A673 (cell line): ENCODE measurements around the gene B4GALNT3. TPM values are rescaled to one million over a fixed set of nuclear protein-coding genes. Genes with fewer than 3 reads are reported as not detected.
"Not testable (repeated sequence)": the region's sequence is repeated elsewhere in the genome, so short reads cannot be mapped to it uniquely, and the experiment has no call there.

ENCODE experiments used
- BruUV-seq: library from RNA; stranded (reverse); fragments of 400-500 nt; replicated peaks from 2 replicates; lab custom pipeline; 2021; lab: Mats Ljungman, UMichigan
- CTCF ChIA-PET: fragments of 300-600 bp; sonication (Branson Sonifier 250); formaldehyde crosslinking; loops from one replicate; lab custom pipeline; 2022; ENCODE audit warnings: antibody characterized with exemption; lab: Charles Lee
- POLR2A ChIA-PET: fragments of 300-600 bp; sonication (Branson Sonifier 250); formaldehyde crosslinking; loops from one replicate; lab custom pipeline; 2022; ENCODE audit warnings: antibody characterized with exemption; ENCODE audit not compliant: low non-redundant PET; lab: Charles Lee
- DNase-seq: peaks from one replicate; pipeline ENCODE4 v3.0.0-alpha.2; 2015; ENCODE audit warnings: low spot score
- H3K27ac ChIP-seq: fragments of 200-600 bp; sonication (generic); 2 replicates; pipeline ENCODE4 v1.5.1; 2016; ENCODE audit warnings: mixed run types, low read depth, mild to moderate bottlenecking, mixed read lengths, antibody characterized with exemption, low read length; ENCODE audit not compliant: poor library complexity, severe bottlenecking
- H3K27me3 ChIP-seq: fragments of 200-600 bp; sonication (generic); replicated peaks from 2 replicates; pipeline ENCODE4 v1.6.1; 2017; ENCODE audit warnings: mixed run types, low read depth, mild to moderate bottlenecking, mixed read lengths, antibody characterized with exemption, low read length; ENCODE audit not compliant: insufficient read depth, poor library complexity
- H3K36me3 ChIP-seq: fragments of 200-600 bp; sonication (generic); 2 replicates; pipeline ENCODE4 v1.6.1; 2016; ENCODE audit warnings: mixed run types, mild to moderate bottlenecking, mixed read lengths, antibody characterized with exemption, low read length; ENCODE audit not compliant: insufficient read depth, poor library complexity, severe bottlenecking
- H3K4me1 ChIP-seq: fragments of 200-600 bp; sonication (generic); 2 replicates; pipeline ENCODE4 v1.6.1; 2017; ENCODE audit warnings: mixed run types, mild to moderate bottlenecking, mixed read lengths, antibody characterized with exemption, low read length; ENCODE audit not compliant: insufficient read depth, poor library complexity, severe bottlenecking
- H3K4me3 ChIP-seq: fragments of 200-600 bp; sonication (generic); 2 replicates; pipeline ENCODE4 v1.5.1; 2016; ENCODE audit warnings: low read depth, mixed run types, mild to moderate bottlenecking, mixed read lengths, low read length; ENCODE audit not compliant: poor library complexity, severe bottlenecking
- H3K9me3 ChIP-seq: fragments of 200-600 bp; sonication (generic); 2 replicates; pipeline ENCODE4 v1.6.1; 2016; ENCODE audit warnings: mixed run types, low read depth, mild to moderate bottlenecking, mixed read lengths, antibody characterized with exemption, low read length; ENCODE audit not compliant: poor library complexity, severe bottlenecking
- CTCF ChIP-seq: fragments of 300-800, 200-600 bp; sonication (generic); conservative IDR thresholded peaks from 2 replicates; pipeline ENCODE4 v1.5.1; 2017; ENCODE audit warnings: low read depth, mild to moderate bottlenecking, antibody characterized with exemption, low read length, moderate library complexity, mixed read lengths
- EZH2 ChIP-seq: fragments of 200-600 bp; sonication (generic); IDR thresholded peaks from 2 replicates; pipeline ENCODE4 v1.6.1; 2017; ENCODE audit warnings: borderline replicate concordance, low read depth, mild to moderate bottlenecking, mixed read lengths, antibody characterized with exemption, low read length; ENCODE audit not compliant: poor library complexity, severe bottlenecking
- intact Hi-C: fragments of 100-400 bp; cut with micrococcal nuclease; formaldehyde crosslinking; loops from one replicate; pipeline ENCODE4 v1.10.0; 2022; ENCODE audit not compliant: unreplicated experiment
- total RNA-seq: library from RNA; stranded (reverse); gene quantifications from 2 replicates; pipeline ENCODE4 v1.2.3, GENCODE V29; 2021

The B4GALNT3 gene
- total RNA-seq, 1 experiment from 2014 or later = 19.4 TPM

- Histone ChIP-seq H3K4me1 (peaks cover 17% of the 10 kb centered on the region), H3K4me3 (no peak overlapping the region), H3K36me3 (no peaks in the 10 kb centered on the region), H3K27me3 (no peaks in the 10 kb centered on the region), H3K9me3 (peaks cover 3% of the 10 kb centered on the region), H3K27ac (no peak overlapping the region)
- TF ChIP-seq EZH2 (no peak), CTCF (no peak)
- no peak for DNase-seq
- CTCF ChIA-PET = interaction anchor here (0.6 to 2.7 kb wide), 9 partner anchors 21 to 393 kb away, joined by 3 to 8 read pairs (median 5); partner anchors contain the start of gene RAD52
- POLR2A ChIA-PET = no interaction called here
- intact Hi-C loops = loop anchor here (1.0 to 2.0 kb wide), 2 partner anchors 174 to 238 kb away; no protein-coding TSS in a partner anchor
- no TSS peak for BruUV-seq
Measured at GRCh38 chr12:576615-577110, 116.9 kb downstream of the B4GALNT3 start.

- CTCF ChIA-PET, H3K27ac ChIP-seq, H3K36me3 ChIP-seq, H3K9me3 ChIP-seq, DNase-seq, H3K27me3 ChIP-seq, H3K4me3 ChIP-seq, BruUV-seq: not testable (repeated sequence)
- peaks cover 17% of the 10 kb centered on the region for H3K4me1 ChIP-seq
- intact Hi-C loops = loop anchor here (2.0 kb wide), 1 partner anchor 173 kb away; no protein-coding TSS in a partner anchor
- POLR2A ChIA-PET = interaction anchor here (0.5 kb wide), 1 partner anchor 151 kb away, joined by 4 read pairs; no protein-coding TSS in a partner anchor
Measured at GRCh38 chr12:577994-578747, 118.4 kb downstream of the B4GALNT3 start.

- Histone ChIP-seq H3K4me1 (peaks cover 17% of the 10 kb centered on the region), H3K9me3 (peaks cover 3% of the 10 kb centered on the region), H3K36me3 (no peaks in the 10 kb centered on the region), H3K27me3 (no peaks in the 10 kb centered on the region), H3K4me3 (no peak overlapping the region), H3K27ac (no peak overlapping the region)
- TF ChIP-seq CTCF (no peak), EZH2 (no peak)
- DNase-seq = no peak
- CTCF ChIA-PET = interaction anchor here (0.6 kb wide), 2 partner anchors 539 to 1007 kb away, joined by 3 to 4 read pairs; no protein-coding TSS in a partner anchor
- intact Hi-C loops = no loop called here
- no TSS peak for BruUV-seq
- POLR2A ChIA-PET = interaction anchor here (0.5 to 0.7 kb wide), 2 partner anchors 29 to 150 kb away, joined by 4 read pairs; no protein-coding TSS in a partner anchor
Measured at GRCh38 chr12:578748-579419, 119.1 kb downstream of the B4GALNT3 start.
